Left renal pelvis (tissue), 4 donors: ENCODE data around the gene KIF26A. TPM values are rescaled to one million over a fixed set of nuclear protein-coding genes. Genes with fewer than 3 reads are reported as not detected.
"Not testable (repeated sequence)": the region's sequence is repeated elsewhere in the genome, so short reads cannot be mapped to it uniquely, and the experiment has no call there.

Experiments used
- DNase-seq, 4 donors: peaks; one replicate each; pipeline ENCODE4 v3.0.0-alpha.2; 2013; ENCODE audit warnings: low read depth in 4 of 4, low spot score in 3 of 4
- polyA plus RNA-seq, 4 donors: library from polyadenylated mRNA; unstranded; fragments of 120-200 nt; gene quantifications; one replicate each; pipeline ENCODE4 v1.2.1, GENCODE V29; 2013; ENCODE audit not compliant: insufficient read length in 4 of 4

KIF26A gene
- polyA plus RNA-seq, 4 donors: 3.3 to 13.9 (median 9.8) TPM

DNA sequence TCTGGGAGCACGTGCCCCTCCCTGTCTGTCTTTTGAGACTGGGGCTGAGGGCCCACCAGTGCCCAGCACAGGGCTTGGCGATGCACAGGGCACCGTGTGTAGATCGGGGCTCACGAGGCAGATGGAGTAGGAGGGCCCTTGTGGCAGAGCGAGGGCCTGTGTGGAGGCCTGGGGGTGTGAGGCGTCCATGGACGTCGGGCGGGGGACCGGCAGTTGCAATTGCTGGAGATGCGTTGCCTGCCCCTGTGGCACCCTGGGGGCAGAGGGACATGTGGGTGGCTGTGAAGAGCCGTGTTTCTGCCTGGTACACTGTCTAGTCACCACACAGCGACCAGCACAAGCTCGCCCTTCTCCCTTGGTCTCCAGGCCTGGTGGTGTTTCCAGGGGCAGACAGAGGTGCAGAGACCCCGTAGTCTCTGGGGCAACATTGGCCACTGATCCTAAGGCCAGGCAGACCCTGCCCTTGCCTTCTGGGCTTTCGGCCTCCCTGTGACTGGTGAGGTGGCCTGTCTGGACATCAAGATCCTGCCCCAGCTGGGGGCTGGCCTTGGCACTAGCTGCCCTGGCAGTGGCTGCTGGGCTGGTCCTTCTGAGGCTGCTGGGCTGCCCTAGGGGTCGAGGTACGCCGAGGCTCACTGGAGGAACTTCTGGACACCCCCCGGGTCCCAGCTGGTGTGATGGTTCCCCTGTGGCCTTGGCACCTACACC, 14.5 kb downstream of the KIF26A start:
- DNase-seq: no peak

DNA sequence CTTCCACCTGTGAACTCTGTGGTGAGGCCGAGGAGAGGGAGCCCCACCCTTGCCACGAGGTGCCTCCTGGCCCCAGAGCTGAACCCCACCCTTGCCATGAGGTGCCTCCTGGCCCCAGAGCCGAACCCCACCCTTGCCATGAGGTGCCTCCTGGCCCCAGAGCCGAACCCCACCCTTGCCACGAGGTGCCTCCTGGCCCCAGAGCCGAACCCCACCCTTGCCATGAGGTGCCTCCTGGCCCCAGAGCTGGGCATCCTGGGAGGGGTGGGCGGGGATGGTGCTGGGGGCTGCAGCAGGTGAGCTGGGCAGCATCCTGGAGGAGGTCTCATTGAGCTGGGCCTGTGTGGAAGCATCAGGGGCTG, 15.0 kb downstream of the KIF26A start:
- not testable (repeated sequence) for DNase-seq

GRCh38 chr14:104154246-104154645, 15.9 kb downstream of the KIF26A start:
- DNase-seq: no peak

- DNase-seq: no peak
These were observed 17.1 kb downstream of the KIF26A start for GRCh38 chr14:104155513-104155912.

- DNase-seq: no peak
These were observed 17.8 kb downstream of the KIF26A start for GRCh38 chr14:104156142-104156541.

DNA sequence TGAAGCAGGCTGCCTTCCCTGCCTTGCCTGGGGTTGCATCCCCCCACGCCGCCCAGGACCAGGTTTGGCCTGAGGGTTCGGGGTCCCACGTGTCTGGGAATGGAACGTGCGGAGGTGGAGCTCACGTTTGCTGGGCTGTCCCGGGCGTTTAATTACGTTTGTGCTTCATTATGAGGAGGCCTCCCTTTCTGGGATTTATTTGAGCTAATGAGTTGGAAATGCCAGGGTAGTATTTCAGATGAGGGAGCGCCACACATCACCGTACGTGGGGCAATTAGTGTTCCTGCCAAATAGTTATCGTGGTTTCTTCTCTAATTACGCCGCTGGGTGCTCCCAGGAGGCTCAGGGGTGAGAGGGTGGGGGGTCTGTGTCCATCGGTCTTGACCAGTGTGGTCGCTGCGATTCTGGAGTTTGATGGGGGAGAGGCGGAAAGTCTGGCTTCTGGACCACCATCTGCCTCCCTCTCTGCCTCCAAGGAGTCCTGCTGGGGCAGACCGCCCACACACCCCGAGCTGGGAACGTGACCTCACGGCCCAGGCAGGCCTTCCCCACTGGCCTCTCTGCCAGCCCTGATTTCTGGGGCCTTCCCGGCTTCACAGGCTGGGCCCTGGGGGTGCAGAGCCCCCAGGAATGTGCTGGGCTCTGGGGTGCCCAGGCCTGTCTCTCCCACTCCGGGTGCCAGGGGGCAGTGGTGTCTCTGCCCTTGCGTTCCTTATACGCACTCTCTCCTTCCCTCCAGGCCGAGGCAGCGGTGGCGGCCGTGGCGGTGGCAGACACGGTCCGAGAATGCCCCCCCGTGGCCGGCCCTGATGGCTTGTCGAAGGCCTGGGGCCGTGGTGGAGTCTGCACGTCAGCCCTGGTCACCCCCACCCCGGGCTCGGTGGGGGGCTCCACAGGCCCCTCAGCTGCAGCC, 18.9 kb downstream of the KIF26A start:
- DNase-seq: no peak

DNA sequence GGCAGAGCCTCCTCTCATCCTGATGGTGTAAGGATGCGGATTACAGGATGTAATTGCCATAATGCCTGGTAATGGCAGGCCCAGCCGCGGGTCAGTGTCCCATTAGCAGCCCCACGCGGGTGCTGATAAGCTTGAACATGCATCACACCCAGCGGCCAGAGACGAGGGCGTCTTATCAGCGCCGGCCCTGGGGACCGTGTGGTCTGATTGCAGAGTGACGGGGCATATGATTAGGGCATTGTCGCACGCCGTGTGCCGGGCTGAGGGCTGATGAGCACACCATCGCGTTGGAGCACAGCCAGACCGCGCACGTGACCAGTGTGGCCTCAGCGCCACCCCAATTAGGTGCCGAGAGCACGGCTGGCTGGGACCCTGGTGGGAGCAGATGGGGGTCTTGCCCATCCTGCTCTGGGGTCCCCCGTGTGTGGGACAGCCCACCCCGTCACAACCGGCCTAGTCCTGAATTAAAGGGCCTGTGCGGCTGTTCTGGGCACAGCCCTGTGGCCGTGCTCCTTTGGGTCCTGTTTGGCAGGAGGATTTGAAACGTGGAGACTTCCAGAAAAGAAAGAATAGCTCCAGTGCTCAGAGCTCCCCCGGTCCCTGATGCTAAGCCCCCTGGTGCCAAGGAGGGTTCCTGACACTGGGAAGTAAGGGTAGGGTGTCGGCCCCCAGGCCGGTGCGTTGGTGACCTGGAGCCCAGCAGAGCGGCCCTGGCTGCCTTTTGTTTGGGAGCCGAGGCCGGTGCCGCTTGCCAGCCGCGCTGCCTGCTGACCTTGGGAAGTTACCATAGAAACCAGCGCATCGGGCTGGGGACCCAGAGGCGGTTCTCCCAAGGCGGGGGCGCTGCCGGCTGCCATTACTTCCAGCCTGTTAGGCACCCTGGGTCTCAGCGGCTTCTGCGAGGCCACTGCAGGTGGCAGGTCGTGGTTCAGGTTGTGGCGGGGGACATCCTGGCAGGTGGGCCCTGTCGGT, 20.7 kb downstream of the KIF26A start:
- no peak for DNase-seq

DNA sequence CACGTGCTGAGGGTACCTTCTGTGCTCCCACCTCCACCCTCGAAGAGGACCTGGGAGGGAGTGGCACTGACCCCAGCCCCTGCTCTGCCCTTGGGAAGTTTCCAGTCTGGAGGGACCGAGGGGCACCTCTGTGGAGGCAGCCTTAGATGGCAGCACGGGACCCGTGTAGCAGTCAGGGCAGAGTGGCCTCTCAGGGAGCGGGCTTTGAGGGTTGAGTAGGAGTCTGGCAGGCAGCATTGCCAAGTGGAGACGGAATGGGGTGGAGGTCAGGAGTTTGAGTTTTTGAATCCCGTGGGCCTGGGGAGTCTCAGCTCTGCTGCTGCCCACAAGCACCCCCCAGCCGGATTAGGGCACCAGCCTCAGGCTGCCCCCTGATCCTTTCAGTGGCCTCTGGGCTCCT, 21.6 kb downstream of the KIF26A start:
- no peak for DNase-seq

DNA sequence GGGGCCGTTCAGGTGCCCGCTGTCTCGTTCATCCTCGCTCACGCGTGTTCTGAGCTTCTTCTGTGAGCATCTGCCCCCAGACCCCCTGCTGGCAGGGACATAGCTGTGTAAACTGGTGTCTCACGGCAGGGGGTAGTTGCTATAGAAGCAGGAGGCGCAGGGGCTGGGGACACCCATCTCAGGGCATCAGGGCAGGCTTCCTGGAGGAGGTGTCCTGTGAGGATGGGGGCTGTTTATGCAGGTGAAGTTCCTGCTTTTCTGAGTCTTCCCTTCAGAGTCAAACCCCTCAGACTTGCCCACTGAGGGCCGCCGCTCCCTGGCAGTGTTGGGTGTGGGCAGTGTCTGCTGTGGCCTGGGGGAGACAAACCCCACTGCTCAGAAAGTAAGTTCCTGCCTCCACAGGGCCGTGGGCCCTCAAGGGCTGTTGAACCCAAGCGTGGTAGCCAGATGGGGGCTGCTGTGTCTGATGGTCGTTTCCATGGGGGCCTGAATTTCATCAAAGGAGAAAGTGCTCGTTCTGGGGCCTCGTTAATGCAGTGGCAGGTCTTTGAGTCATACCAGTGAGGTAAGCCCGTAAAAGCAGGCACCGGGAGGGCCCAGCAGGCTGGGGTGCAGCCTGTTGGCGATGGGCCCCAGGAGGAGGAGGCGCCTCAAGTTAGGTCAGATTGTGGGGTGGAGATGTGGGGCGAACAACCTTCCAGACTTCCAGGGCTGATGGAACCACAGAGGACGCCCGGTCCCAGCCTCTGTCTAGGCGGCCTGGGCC, 23.4 kb downstream of the KIF26A start:
- no peak for DNase-seq

DNA sequence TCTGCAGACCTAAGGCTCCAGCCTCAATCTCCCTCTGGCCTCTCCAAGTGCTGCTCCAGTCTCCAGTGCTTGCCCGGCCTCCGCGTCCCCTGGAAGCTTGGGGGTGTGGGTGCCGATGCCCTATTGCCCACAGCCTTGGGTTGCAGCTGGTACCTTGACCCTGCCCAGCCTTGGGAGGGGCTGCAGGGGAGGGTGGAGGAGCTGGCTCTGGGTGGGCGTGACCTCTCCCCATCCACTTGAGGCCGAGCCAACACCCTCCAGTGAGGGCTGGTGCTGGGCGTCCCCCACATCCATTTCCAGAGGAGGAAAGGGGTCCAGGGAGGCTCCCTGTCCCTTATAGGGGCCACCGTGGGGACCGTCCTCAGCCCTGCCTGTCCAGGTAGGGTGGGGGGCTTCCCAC, 24.1 kb downstream of the KIF26A start:
- DNase-seq: no peak

DNA sequence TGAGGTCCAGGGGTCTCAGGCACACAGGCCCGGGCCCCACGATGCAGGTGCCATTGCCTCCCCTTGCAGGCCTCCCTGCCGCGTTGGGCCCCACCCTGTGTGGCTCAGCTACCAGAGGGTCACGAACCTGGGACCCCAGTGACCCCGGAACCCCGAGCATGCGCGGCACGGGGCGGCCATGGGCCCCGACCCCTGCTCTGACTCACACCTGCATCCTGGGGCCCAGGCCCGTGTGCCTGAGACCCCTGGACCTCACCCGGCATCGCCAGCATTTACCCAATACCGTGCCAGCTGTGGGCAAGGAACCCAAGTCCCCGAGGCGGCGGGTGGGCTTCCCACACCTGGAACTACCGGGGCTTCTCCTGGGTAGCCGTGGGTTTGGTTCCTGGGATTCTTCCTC, 25.2 kb downstream of the KIF26A start:
- DNase-seq: no peak

GRCh38 chr14:104164041-104164440, 25.7 kb downstream of the KIF26A start:
- DNase-seq: no peak

- DNase-seq: no peak
These were observed 26.1 kb downstream of the KIF26A start for GRCh38 chr14:104164512-104164911.

- DNase-seq: no peak
These were observed 28.3 kb downstream of the KIF26A start for GRCh38 chr14:104166698-104167097.

DNA sequence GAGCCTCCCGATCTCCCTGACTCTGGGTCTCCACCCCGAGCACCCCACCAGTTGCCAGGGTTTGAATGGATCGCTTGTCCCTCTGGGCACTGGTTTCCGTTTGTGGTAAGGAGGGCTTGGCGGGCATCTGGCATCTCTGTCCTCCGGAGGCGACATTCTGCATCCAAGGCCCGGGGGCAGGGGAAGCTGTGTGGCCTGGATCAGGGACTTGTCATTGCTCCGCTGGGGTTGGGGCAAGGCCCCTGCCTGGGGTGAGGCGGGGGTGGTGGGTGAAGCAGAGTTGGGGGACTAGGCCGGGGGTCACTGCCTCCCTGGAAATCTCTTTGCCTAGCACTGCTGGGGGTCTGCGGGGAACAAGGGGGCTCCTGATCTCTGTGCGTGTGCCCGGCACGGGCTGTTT, 30.2 kb downstream of the KIF26A start:
- DNase-seq: no peak

- DNase-seq: no peak
These were observed 30.8 kb downstream of the KIF26A start for GRCh38 chr14:104169005-104169698.

DNA sequence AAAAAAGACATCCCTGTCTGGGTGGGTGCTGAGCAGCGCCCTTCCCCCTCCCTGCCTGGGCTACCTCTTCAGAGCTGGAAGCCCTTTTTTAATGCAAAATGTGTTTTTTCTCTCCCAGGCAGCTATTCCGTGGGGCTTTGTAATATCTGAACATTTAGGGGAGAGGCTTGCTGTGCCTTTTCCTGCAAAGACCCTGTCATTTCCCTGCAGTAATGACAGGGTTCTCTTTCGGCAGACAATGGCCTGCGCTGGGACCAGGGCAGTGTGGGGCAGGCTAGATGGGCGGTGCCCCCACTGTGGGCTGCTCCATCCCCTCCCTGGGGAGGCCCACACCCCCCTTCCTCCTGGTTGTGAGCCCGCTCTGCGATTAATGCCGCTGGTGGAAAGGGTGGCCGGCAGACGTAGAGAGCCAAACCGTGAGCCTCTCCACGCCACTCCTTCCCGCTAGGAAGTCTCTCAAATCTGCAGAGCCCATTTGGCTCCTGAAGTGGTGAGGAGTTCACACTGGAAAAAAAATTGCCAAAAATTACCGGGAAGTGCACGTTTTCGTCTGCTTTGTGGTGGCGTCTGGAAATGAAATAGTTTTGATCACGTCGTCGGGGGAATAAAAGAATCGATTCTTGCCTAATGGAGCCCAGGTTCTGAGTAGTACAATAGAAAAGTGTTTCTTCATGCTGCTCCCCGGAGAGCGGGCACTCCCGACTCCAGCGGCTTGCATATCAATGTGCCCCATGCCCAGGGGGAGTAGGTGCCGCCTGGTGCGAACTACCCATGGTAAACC, 31.5 kb downstream of the KIF26A start:
- DNase-seq: no peak

- DNase-seq: no peak
These were observed 32.8 kb downstream of the KIF26A start for GRCh38 chr14:104171029-104171697.
